Smooth muscle cell (in vitro differentiated cells): Measurements from ENCODE around the gene NPAS4. TPM values are rescaled to one million over a fixed set of nuclear protein-coding genes. Genes with fewer than 3 reads are reported as not detected.
A peak's percentile ranks its signal among the peaks of the same experiment; 100 is the strongest.

Experiments used
- DNase-seq: peaks from one replicate; lab custom pipeline; 2025; ENCODE audit not compliant: unreplicated experiment; lab: John Stamatoyannopoulos, UW
- H2AFZ ChIP-seq: fragments of 200-600 bp; sonication (generic); 2 replicates; pipeline ENCODE4 v1.6.0; 2016; ENCODE audit warnings: antibody characterized with exemption, low read depth, mild to moderate bottlenecking
- H3F3A ChIP-seq: fragments of 200-600 bp; sonication (generic); 2 replicates; pipeline ENCODE4 v1.6.0; 2017; ENCODE audit warnings: antibody characterized with exemption, low read depth
- H3K27ac ChIP-seq: fragments of 200-600 bp; sonication (generic); 2 replicates; pipeline ENCODE4 v1.5.1; 2016; ENCODE audit warnings: low read depth, mild to moderate bottlenecking
- H3K27me3 ChIP-seq: fragments of 200-600 bp; sonication (generic); 2 replicates; pipeline ENCODE4 v1.6.1; 2016; ENCODE audit warnings: low read depth, mild to moderate bottlenecking
- H3K36me3 ChIP-seq: fragments of 200-600 bp; sonication (generic); 2 replicates; pipeline ENCODE4 v1.5.1; 2016; ENCODE audit warnings: low read depth
- H3K4me1 ChIP-seq: fragments of 200-600 bp; sonication (generic); 2 replicates; pipeline ENCODE4 v1.5.1; 2016; ENCODE audit warnings: low read depth
- H3K4me2 ChIP-seq: fragments of 200-600 bp; sonication (generic); 2 replicates; pipeline ENCODE4 v1.6.0; 2016; ENCODE audit warnings: mild to moderate bottlenecking
- H3K4me3 ChIP-seq: fragments of 200-600 bp; sonication (generic); 2 replicates; pipeline ENCODE4 v1.5.1; 2016; ENCODE audit warnings: mild to moderate bottlenecking
- H3K79me2 ChIP-seq: fragments of 200-600 bp; sonication (generic); 2 replicates; pipeline ENCODE4 v1.6.0; 2016; ENCODE audit warnings: low read depth, mild to moderate bottlenecking
- H3K9ac ChIP-seq: fragments of 200-600 bp; sonication (generic); 2 replicates; pipeline ENCODE4 v1.6.0; 2016; ENCODE audit warnings: low read depth
- H3K9me3 ChIP-seq: fragments of 200-600 bp; sonication (generic); replicated peaks from 2 replicates; pipeline ENCODE4 v1.5.1; 2016; ENCODE audit warnings: low read depth
- H4K20me1 ChIP-seq: fragments of 200-600 bp; sonication (generic); 2 replicates; pipeline ENCODE4 v1.6.0; 2016; ENCODE audit warnings: low read depth
- WGBS: methylation state at CpG from one replicate; pipeline ENCODE4 v1.1.7; 2016; ENCODE audit warnings: low lambda C conversion rate; 5-methylcytosine and 5-hydroxymethylcytosine counted together
- polyA plus RNA-seq: library from polyadenylated mRNA; unstranded; fragments of >200 nt; fragmentation: Nextera tagmentation; extraction: Ambion mirVana; gene quantifications from 2 replicates; pipeline ENCODE4 v1.2.1, GENCODE V29; 2016
- total RNA-seq: library from RNA; depleted of rRNA; stranded (reverse); fragments of >200 nt; gene quantifications from 2 replicates; pipeline ENCODE4 v1.2.3, GENCODE V29; 2014
- TF ChIP-seq, protein P1 (sequence below): fragments of 200-600 bp; sonication (generic); IDR thresholded peaks from 2 replicates; pipeline ENCODE4 v1.5.1; 2017; ENCODE audit warnings: borderline replicate concordance, mild to moderate bottlenecking, antibody characterized with exemption; ENCODE audit not compliant: insufficient read depth, poor library complexity, severe bottlenecking

The NPAS4 gene
- total and polyA plus RNA-seq, 2 experiments from 2014 or later: 0.58 to 1.1 TPM

DNA sequence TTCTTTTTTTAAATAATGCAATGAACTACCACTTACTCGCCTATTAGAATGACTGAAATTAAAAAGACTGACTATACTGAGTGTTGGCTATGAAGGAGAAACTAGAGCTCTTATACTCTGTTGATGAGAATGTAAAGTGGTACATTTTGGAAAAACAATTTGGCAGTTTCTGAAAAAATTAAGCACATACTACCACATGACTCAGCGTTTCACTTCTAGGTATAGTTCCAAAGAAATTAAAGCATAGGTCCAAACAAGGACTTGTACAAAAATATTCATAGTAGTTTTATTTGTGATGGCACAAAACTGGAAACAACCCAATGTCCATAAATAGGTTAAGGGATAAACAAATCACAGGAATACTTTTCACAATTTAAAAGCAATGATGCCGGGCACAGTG, 26.9 kb upstream of the NPAS4 start:
- no peak for DNase-seq
- no peaks in the 10 kb centered on the region for H3K79me2 ChIP-seq
- no peaks in the 10 kb centered on the region for H3K9me3 ChIP-seq
- TF ChIP-seq, protein P1, sequence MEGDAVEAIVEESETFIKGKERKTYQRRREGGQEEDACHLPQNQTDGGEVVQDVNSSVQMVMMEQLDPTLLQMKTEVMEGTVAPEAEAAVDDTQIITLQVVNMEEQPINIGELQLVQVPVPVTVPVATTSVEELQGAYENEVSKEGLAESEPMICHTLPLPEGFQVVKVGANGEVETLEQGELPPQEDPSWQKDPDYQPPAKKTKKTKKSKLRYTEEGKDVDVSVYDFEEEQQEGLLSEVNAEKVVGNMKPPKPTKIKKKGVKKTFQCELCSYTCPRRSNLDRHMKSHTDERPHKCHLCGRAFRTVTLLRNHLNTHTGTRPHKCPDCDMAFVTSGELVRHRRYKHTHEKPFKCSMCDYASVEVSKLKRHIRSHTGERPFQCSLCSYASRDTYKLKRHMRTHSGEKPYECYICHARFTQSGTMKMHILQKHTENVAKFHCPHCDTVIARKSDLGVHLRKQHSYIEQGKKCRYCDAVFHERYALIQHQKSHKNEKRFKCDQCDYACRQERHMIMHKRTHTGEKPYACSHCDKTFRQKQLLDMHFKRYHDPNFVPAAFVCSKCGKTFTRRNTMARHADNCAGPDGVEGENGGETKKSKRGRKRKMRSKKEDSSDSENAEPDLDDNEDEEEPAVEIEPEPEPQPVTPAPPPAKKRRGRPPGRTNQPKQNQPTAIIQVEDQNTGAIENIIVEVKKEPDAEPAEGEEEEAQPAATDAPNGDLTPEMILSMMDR: no peak
- no peaks in the 10 kb centered on the region for H4K20me1 ChIP-seq
- H3K4me3 ChIP-seq: no peak overlapping the region
- no peaks in the 10 kb centered on the region for H3K27me3 ChIP-seq
- WGBS: 76% methylated on average over 3 of the region's 3 CpGs
- H3K4me1 ChIP-seq: no peaks in the 10 kb centered on the region
- H3K36me3 ChIP-seq: no peaks in the 10 kb centered on the region
- no peaks in the 10 kb centered on the region for H3F3A ChIP-seq
- H3K27ac ChIP-seq: no peak overlapping the region
- H3K4me2 ChIP-seq: no peak overlapping the region
- no peak overlapping the region for H3K9ac ChIP-seq
- no peak overlapping the region for H2AFZ ChIP-seq

DNA sequence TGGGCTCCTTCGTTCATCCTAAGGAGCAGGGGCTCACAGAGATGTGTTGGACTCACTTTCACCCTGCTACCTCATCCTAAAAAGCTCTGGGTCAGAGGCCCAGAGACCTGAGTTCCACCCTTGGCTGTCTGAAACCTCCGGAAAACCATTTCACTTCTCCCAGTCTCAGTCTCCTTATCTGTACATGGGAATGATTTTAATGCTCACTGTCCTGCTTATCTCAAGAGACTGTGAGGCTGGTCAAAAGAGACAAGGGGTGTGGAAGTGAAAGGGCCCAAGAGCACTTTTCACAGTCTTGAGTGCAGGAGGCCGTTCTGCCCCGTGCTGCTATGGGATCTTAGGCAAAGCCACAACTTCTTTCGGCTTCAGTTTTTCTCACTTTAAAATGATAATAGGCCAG, 13.2 kb upstream of the NPAS4 start:
- Histone ChIP-seq H3K4me2 (no peak overlapping the region), H3K27me3 (peaks cover 13% of the 10 kb centered on the region)

DNA sequence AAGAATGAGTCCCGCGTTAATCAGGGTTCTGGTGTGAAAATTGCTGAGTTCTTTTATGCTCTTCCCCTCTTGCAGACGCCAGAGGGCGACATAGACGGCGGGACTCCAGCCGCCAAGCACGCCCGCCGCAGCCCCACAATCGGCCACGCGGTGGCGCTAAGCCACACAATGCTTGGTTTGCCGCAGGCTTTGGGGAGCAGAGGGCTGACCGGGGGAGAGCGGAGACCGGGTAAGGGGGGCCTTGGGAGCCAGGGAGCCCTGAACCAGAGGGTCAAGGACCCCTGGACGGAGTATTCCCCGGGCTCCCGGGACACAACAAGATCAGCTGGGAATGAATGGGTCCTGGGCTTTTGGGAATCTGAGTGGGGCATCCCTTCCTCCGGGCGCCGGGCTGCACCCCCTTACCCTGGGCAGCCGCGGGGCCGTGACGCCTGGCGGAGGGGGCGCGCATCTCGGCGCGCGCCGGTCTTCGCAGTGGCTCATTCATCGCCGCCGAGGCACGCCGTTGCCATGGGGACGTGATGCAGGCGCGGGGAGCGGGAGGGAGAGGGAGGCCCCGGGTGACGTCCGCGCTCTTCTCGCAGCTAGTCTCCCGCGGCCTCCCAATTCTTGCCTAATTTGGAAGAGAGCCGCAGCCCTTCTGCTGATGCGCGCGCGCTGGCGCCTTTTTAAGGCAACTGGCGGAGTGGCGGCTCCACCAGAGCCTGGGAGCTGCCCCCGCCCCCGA, 12.2 kb upstream of the NPAS4 start:
- TF ChIP-seq, protein P1: peak; percentile 100
- H2AFZ ChIP-seq: peak overlapping the region; percentile 56
- H4K20me1 ChIP-seq: peaks cover 6% of the 10 kb centered on the region
- H3K27ac ChIP-seq: peak overlapping the region; percentile 63
- H3K27me3 ChIP-seq: peaks cover 13% of the 10 kb centered on the region
- no peaks in the 10 kb centered on the region for H3F3A ChIP-seq
- peak overlapping the region; percentile 53 for H3K4me3 ChIP-seq
- peak overlapping the region; percentile 56 for H3K9ac ChIP-seq
- peak; percentile 90 for DNase-seq
- H3K4me1 ChIP-seq: peaks cover 4% of the 10 kb centered on the region
- no peaks in the 10 kb centered on the region for H3K36me3 ChIP-seq
- WGBS: 2% methylated on average over 61 of the region's 63 CpGs
- peak overlapping the region; percentile 88 for H3K4me2 ChIP-seq
- no peaks in the 10 kb centered on the region for H3K79me2 ChIP-seq
- H3K9me3 ChIP-seq: no peaks in the 10 kb centered on the region

More for the DNA sequence above, 13.2 kb upstream of the NPAS4 start:
- Histone ChIP-seq H3K79me2 (no peaks in the 10 kb centered on the region), H3K4me3 (no peak overlapping the region), H4K20me1 (peaks cover 4% of the 10 kb centered on the region), H3K9me3 (no peaks in the 10 kb centered on the region), H2AFZ (peak overlapping the region; percentile 56), H3K27ac (no peak overlapping the region), H3K36me3 (no peaks in the 10 kb centered on the region), H3K9ac (no peak overlapping the region), H3K4me1 (peaks cover 4% of the 10 kb centered on the region), H3F3A (no peaks in the 10 kb centered on the region)
- TF ChIP-seq, protein P1: no peak
- WGBS: 69% methylated on average over 5 of the region's 5 CpGs
- no peak for DNase-seq

DNA sequence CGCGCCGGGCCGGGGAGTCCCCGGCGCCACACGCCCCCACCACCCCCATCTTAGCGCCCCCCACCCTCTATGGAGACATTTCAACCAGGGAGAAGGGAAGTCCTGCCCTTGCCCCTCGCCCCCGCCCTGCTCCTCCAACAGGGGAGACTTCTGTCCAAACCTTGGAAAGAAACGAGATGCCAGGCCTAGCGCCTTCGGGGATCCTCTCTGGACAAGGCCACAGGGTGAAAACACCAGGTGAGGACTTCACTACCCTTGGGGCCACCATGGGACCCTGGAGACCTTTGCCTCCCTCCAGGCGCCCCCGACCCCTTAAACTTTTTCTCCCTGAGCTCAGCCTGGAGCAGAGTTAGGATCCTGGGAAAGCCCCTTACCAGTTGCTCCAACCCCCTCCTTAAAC, 11.6 kb upstream of the NPAS4 start:
- Histone ChIP-seq H2AFZ (no peak overlapping the region), H3K4me3 (peak overlapping the region; percentile 53), H3K9ac (no peak overlapping the region), H3K36me3 (no peaks in the 10 kb centered on the region), H3K27ac (no peak overlapping the region), H3F3A (no peaks in the 10 kb centered on the region), H3K4me2 (peak overlapping the region; percentile 88), H3K4me1 (peaks cover 4% of the 10 kb centered on the region), H3K79me2 (no peaks in the 10 kb centered on the region), H3K27me3 (peaks cover 9% of the 10 kb centered on the region), H3K9me3 (no peaks in the 10 kb centered on the region), H4K20me1 (peaks cover 11% of the 10 kb centered on the region)
- WGBS: 28% methylated on average over 15 of the region's 15 CpGs
- TF ChIP-seq, protein P1: no peak
- DNase-seq: no peak
